Kidney glomerular epithelial cell (primary cell): ENCODE measurements around the gene PPAN.

Experiments used
- DNase-seq: peaks from one replicate; lab custom pipeline; 2025; lab: John Stamatoyannopoulos, UW

PPAN gene

DNA sequence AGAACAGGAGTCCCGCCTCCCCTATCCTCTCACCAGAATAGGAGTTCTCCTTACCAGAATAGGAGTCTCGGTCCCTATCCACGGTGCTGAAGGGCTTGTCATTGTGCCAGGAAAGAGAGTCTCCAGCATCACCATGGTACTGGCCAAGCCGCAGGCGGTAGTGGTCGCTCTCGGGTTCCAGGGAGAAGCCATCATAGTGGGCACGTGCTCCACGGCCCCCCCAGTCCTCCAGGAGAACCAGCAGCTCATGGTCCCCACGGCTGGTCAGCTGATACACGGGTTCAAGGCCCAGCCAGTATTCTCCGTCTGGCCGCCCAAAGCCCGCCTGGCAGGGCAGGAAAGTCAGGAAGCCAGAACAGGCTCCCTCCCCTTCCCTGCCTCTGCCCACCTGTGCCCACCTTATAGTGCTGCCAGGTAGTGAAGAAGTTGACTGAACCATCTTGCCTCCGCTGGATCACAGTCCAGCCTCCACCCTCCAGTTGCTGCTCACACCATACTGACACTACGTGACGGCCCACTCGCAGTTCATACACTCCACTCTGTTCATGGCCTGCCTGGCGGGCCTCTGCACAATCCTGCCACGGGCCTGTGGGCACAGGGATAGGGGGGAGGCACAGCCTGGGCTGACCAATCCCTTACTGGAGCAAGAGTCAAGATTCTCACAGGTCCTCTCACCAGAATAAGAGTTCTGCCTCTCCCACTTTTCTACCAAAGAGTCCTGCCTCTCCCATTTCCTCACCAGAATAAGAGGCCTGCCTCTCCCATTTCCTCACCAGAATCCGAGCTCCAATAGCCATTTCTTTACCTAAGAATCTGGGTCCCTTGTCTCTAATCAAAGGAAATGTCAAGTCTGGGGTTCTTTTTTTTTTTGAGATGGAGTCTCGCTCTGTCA, 12.6 kb upstream of the PPAN start:
- DNase-seq: no peak

DNA sequence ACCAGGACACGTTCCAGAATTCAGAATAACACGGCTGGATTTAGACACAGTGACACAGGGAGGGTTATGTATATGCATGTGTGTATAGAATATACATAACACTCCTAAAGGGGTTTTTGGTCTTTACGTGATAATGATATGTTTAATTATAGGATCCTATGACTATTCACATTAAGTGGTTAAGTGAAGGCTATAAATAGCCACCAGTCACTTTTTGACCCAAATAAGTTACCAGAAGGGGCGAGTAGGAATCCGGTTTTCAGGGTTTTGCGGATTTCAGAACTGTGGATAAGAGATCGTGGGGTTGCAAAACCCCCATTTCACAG, 10.6 kb upstream of the PPAN start:
- no peak for DNase-seq

DNA sequence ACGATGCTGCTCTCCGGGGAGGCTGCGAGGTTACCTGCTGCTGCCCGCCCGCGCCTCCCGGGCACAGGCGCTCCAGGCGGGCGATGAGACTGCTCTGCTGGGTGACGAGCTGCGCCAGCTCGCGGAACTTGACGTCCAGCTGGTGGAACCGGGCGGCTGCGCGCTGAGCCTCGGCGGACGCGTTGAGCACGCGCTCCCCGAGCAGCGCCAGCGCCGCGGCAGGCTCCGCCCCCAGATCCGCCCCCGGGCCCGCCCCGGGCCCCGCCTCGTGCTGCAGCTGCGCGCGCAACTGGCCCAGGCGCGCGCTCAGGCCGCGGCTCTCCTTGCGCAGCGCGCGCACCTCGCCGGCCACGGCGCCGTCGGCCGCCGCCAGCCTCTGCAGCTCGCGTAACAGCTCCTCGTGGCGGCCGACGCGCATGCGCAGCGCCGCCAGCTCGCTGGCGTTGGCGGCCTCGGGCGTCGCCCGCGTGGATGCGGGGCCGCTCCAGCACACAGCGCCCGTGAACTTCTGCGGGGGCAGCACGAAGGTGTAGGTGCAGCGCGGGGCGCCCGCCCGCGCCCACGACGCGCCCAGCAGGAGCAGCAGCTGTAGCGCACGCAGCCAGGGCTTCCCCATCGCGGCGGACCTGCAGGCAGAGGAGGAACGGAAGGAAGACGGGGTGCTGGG, 10.1 kb upstream of the PPAN start:
- peak; percentile 66 for DNase-seq

DNA sequence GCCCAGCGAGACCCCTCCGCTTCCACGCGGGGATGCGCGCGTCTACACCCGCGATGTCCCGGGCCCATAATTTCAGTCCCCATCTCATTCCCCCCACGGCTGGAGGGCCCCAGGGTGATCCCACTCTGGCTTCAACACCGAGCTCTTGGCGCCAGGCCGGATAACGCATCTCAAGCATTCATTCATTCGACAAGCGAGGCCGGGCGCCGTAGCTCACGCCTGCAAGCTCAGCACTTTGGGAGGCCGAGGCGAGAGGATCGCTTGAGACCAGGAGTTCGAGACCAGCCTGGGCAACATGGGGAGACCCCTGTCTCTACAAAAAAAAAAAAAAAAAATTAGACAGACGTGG, 9.6 kb upstream of the PPAN start:
- DNase-seq: no peak

DNA sequence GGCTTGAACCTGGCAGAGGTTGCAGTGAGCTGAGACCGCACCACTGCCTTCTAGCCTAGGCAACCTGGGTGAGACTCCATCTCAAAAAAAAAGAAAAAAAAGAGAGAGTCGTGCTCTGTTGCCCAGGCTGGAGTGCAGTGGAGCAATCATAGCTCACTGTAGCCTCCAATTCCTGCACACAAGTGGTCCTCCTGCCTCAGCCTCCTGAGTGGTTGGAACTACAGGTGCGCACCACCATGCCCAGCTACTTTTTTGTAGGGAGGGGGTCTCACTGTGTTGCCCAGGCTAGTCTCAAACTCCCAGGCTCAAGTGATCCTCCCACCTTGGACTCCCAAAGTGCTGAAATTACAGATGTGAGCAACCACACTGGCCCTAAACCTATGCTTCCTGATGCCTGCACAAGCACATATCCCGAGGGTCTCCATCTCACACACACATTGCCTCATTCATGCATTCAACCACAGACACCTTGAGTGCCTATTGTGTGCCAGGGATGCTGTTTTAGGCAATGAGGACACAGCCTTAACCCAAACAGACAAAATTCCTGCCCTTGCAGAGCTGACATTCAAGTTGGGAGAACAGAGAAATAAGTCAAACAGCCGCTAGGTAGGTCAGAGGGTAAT, 5.9 kb upstream of the PPAN start:
- no peak for DNase-seq

DNA sequence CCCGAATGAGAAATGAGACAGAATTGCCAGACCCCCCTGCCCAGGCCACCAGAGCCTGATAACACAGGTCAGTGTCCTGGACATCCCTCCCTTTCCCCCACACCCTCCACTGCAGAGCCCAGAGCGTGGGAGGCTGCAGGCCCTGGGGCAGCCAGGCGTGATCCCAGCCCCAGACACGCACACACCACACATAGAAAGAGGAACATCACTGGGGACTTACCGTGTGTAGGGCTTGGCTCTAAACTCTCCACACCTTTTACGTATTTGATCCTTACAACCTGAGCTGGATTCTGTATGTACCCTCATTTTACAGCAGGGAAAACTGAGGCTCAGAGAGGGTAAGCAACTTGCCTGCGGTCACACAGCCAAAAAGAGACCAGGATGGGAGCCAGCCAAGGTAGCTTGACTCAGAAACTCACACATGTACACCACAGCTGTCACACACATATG, 3.4 kb upstream of the PPAN start:
- no peak for DNase-seq

DNA sequence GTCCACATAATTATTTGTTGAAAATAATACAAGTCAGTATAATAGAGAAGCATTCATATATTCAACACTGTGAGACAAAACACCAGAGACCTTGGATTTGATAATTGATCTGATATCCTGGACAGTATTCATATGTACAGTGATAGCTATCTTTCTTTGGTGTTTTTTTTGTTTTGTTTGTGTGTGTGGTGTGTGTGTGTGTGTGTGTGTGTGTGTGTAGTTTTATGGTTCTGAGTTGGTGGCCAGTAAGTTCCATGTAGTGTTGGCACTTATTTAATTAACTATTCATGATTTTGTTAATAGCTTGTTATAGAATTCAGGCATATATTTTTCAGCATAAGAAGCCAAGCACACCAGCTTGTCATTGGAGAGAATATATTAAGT, 2.0 kb upstream of the PPAN start:
- no peak for DNase-seq

DNA sequence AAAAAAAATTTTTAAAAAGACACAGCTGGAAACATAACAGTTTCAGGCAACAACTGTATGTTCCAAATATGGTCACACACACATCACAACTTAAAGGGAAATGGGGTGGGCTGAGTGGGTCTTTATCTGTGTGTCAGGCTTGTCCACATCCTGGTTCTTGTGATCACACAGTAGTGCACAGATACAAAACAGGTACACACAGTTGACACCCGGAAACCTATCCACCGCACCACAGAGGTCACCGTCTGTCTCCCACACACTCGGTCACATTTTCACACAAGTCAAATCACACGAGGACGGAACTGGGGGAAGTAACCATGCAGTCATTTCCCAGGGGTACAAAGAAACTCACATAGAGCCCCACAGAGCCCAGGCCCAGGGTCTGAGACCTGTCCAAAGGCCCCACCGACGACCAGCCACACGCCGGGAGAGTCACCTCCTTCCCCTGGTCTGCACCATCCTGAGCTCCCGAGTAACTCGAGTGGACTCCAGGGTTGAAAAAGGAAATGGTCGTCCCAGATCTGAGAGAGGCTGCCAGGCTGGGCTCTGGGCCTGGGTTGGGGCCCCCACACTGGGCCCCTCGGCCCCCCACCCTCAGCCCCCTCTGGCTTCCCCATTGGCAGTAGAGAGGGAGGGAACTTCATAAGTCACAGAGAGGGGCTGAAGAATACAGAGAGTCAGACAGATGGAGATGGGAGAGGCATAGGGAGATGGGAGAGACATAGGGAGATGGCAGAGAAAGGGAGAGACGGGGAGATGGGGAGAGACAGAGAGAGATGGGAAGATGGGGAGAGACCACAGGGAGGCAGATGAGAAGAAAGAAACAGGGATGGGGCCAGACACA, 1.3 kb upstream of the PPAN start:
- DNase-seq: no peak

DNA sequence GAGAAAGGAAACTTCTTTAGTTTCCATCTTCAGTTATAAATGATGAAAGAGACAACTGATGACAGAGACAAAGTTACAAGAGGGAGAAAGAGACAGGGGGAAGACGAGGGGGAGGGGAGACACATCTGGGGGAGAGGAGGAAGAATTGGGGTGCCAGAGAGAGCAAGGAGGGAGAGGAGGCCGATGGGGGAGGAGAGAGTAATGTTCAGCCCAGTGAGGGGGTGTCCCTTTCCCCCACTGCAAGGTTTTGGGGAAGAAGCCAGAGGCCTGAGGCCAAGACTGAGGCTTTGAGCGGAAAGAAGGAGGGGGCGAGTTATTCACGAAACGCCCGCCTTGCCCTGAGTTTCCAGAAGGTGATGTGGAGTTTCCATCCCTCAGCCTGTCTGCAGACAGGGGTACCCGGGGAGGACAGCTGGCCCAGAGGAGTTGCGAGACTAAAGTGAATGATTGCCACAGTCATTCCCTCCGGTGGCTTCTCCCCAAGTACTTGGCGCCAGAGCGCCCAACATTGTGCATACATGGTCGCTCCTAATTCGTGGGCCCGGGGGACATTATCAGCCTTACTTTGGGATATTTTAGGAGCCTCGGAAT, 558 bp upstream of the PPAN start:
- no peak for DNase-seq

DNA sequence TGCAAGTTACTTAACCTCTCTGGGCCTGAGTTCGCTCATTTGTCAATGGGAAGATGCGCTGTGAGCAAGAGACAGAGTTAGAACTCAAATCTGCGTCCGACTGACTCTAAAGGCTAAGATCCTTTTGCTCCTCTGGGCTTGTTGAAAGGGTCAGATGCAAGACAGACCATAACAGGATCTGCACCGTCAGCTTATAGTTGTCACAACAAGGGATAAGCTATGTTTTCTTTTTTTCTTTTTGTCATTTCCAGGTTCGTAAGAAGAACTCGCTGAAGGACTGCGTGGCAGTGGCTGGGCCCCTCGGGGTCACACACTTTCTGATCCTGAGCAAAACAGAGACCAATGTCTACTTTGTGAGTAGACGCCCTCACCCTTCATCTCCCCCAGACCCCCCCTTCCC, 1.1 kb downstream of the PPAN start:
- no peak for DNase-seq

DNA sequence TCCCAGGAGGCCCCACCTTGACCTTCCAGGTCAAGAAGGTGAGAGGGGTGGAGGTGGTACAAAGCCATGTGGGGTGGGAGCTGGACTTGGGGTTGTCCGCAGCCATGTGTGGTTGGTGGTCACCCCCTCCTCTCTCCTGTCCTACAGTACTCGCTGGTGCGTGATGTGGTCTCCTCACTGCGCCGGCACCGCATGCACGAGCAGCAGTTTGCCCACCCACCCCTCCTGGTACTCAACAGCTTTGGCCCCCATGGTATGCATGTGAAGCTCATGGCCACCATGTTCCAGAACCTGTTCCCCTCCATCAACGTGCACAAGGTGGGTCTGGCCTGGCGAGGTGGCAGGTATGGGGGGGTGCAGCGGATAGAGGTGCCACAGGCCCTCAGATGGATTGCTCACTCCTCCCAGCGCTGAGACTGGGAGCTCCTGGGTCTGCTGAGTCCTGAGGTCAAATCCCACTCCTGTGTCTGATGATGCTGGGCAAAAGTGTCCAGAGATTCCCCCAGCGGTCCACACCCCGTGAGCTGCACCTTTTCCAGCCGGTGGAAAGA, 1.7 kb downstream of the PPAN start:
- DNase-seq: no peak

DNA sequence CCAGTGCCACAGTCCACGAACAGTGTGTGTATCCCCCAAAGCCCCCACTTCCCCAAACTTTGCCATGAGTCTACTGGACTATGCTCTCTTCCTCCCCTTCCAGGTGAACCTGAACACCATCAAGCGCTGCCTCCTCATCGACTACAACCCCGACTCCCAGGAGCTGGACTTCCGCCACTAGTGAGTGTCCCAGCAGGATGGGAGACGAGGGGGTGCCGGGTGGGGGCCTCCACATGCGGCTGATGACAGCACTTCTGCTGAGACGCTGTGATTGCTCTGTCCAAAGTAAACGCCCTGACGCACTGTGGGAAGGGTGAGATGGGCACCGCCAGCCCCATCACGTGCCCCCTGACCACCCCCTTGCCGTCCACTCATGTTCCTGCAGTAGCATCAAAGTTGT, 3.4 kb downstream of the PPAN start:
- no peak for DNase-seq

DNA sequence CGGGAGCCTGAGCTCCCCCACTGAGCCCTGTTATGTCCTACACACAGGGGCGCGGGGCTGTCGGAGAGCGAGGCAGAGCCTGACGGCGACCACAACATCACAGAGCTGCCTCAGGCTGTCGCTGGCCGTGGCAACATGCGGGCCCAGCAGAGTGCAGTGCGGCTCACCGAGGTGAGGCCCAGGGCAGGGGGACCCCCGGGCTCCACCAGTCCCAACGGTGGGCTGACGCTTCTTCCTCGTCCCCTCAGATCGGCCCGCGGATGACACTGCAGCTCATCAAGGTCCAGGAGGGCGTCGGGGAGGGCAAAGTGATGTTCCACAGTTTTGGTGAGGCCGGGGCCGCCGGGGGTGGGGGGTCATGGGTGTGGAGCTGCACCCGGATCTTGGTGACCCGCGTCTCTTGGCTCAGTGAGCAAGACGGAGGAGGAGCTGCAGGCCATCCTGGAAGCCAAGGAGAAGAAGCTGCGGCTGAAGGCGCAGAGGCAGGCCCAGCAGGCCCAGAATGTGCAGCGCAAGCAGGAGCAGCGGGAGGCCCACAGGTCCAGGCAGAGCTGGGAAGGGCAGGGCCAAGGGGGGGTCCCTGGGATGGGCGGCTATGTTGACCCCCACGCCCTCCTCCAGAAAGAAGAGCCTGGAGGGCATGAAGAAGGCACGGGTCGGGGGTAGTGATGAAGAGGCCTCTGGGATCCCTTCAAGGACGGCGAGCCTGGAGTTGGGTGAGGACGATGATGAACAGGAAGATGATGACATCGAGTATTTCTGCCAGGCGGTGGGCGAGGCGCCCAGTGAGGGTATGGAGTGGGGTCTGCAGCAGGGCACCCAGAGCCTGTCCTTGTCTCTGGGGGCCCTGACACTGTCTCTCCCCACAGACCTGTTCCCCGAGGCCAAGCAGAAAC, 4.2 kb downstream of the PPAN start:
- no peak for DNase-seq

DNA sequence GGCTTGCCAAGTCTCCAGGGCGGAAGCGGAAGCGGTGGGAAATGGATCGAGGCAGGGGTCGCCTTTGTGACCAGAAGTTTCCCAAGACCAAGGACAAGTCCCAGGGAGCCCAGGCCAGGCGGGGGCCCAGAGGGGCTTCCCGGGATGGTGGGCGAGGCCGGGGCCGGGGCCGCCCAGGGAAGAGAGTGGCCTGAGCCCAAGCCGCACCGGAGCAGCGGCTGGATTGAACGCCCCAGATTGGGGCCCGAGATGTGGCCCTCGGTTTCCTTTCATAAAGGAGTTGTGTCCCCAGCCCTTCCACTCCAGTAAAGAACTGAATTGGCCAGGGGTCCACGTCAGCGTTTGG, 4.8 kb downstream of the PPAN start:
- DNase-seq: no peak

DNA sequence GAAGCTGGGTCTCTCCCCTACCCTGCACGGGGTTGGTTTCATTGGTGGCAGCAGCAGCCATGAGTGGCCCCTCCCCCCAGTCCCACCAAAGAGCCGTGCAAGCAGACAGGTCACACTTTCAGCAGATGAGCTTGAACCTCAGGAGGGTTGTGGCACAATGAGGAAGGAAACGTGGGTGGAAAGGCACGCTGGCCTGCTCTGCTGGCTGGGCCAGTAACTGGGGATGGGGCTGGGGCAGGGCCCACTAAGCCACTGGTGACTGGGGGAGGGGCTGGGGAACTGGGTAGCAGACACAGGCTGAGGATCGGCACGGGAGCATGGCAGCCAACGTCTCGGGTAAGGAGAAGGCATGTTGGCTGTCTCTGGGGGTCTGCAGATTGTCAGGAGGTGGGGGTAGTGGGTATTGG, 5.2 kb downstream of the PPAN start, which contains the start of gene P2RY11:
TSS of gene P2RY11 (plus strand) at position 289 of the 407 bp plus-strand sequence. CDS start at position 318, 29 bp downstream.
- no peak for DNase-seq

DNA sequence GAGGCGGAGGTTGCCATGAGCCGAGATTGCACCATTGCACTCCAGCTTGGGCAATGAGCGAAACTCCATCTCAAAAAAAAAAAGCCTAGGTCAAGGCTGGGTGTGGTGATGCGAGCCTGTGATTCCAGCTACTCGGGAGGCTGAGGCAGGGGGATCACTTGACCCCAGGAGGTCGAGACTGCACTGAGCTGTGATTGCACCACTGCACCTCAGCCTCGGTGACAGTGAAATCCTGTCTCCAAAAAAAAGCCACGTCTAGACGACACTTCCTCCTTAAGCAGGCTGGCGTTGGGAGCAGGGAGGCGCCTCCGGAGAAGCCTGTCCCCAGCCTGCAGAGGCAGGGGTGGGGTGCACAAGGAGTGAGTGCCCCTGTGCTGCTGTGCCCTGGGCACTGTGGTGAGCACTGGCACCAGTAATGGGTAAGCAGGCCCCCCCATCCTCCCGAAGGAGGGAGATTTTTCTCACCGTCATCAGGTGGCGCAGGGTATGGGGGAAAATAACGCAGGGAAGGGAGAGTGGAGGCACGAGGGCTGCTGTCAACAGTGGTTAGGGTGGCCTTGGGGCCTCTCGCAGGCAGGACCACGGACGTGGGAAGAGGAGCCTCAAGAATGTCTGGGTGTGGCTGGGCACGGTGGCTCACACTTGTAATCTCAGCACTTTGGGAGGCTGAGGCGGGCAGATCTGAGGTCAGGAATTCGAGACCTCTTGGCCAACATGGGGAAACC, 6.0 kb downstream of the PPAN start:
- no peak for DNase-seq

DNA sequence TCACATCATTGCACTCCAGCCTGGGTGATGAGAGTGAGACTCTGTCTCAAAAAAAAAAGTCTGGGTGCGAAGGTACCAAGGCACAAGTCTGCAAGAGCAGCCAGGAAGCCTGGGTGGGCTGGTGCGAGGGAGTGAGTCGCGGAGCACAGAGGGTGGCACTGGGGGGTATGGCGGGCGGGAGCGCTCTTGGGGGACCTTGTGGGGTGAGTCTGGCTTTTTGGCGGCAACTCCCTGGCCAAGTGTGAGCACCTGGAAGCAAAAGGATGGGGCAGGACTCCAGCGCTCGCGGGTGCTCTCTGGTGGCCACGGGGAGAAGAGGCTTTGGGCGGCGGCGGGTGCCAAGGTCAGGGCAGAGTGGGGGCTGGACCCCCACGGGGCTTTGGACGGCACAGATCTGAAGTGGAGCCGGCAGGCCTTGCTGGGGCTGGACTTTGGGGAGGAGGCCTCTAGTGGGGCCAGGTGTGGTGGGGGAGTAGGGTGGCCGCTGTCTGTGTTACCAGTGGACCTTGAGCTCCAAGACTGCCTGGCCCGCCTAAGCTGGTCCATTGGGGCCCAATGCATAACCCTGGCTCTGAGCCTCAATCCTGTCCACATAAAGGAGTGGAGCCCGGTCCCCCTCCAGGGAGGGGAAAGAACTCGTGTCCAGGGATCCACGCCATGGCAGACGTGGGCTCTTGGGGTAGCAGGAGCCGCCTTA, 6.9 kb downstream of the PPAN start:
- DNase-seq: no peak

DNA sequence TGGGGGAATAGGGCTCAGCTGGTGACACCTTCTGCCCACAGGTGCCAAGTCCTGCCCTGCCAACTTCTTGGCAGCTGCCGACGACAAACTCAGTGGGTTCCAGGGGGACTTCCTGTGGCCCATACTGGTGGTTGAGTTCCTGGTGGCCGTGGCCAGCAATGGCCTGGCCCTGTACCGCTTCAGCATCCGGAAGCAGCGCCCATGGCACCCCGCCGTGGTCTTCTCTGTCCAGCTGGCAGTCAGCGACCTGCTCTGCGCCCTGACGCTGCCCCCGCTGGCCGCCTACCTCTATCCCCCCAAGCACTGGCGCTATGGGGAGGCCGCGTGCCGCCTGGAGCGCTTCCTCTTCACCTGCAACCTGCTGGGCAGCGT, 7.4 kb downstream of the PPAN start:
- DNase-seq: no peak

DNA sequence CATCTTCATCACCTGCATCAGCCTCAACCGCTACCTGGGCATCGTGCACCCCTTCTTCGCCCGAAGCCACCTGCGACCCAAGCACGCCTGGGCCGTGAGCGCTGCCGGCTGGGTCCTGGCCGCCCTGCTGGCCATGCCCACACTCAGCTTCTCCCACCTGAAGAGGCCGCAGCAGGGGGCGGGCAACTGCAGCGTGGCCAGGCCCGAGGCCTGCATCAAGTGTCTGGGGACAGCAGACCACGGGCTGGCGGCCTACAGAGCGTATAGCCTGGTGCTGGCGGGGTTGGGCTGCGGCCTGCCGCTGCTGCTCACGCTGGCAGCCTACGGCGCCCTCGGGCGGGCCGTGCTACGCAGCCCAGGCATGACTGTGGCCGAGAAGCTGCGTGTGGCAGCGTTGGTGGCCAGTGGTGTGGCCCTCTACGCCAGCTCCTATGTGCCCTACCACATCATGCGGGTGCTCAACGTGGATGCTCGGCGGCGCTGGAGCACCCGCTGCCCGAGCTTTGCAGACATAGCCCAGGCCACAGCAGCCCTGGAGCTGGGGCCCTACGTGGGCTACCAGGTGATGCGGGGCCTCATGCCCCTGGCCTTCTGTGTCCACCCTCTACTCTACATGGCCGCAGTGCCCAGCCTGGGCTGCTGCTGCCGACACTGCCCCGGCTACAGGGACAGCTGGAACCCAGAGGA, 7.9 kb downstream of the PPAN start:
- no peak for DNase-seq
